GM23248 (cell line): ENCODE results near the gene SLC38A6.

Experiments
- EZH2 ChIP-seq: fragments of 200-600 bp; sonication (generic); IDR thresholded peaks from 2 replicates; pipeline ENCODE4 v1.6.1; 2018; ENCODE audit warnings: antibody characterized with exemption, mild to moderate bottlenecking; ENCODE audit not compliant: insufficient read depth, poor library complexity, severe bottlenecking
- EZH2phosphoT487 ChIP-seq: fragments of 200-600 bp; sonication (generic); IDR thresholded peaks from 2 replicates; pipeline ENCODE4 v1.6.1; 2018; ENCODE audit warnings: antibody characterized with exemption, moderate library complexity, mild to moderate bottlenecking, low read depth; ENCODE audit not compliant: insufficient read depth

GRCh38 chr14:61076556-61076955 lies 95.5 kb downstream of the SLC38A6 start:
- TF ChIP-seq EZH2 (no peak), EZH2phosphoT487 (no peak)
